T-helper 1 cell (primary cell): Measurements from ENCODE around the gene LACTBL1.
"Not testable (repeated sequence)": the region's sequence is repeated elsewhere in the genome, so short reads cannot be mapped to it uniquely, and the experiment has no call there.

Experiments
- DNase-seq, 5 donors: peaks; one replicate each; pipeline ENCODE4 v3.0.0-alpha.2; 2012 to 2020

LACTBL1 gene

DNA sequence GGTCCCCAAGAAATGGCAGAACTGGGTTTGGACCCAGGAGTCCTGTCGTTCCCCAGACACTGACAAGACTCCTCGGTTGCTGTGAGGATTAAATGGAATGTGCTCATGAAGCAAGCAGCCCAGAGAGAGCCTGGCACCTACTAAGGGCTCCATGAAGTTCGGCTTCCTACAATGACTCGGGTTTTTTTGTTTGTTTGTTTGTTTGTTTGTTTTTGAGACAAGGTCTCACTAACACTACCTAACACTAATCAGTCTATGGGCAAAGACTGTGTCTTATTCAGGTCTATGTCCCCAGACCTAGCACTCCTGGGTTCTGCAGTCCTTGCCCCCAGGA, 3.4 kb upstream of the LACTBL1 start:
- DNase-seq = no peak

DNA sequence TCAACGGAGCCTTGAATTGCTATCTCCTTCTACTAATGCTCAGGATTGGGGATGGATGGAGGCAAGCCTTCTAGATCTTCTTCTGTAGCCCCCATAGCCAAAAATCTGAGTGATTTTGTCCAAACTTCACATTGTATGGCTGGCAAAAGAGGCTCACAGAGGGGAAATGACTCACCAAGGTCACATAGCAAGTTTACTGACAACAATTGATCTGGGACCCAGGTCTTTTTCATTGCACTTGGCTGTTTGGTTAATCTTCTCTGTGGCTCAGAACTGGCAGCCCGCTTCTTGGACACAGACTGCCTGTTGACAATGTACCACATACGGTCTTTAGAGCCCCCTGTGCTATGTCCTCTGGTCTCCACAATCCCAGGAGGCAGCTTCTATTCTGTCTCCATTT, 3.0 kb upstream of the LACTBL1 start:
- no peak for DNase-seq

DNA sequence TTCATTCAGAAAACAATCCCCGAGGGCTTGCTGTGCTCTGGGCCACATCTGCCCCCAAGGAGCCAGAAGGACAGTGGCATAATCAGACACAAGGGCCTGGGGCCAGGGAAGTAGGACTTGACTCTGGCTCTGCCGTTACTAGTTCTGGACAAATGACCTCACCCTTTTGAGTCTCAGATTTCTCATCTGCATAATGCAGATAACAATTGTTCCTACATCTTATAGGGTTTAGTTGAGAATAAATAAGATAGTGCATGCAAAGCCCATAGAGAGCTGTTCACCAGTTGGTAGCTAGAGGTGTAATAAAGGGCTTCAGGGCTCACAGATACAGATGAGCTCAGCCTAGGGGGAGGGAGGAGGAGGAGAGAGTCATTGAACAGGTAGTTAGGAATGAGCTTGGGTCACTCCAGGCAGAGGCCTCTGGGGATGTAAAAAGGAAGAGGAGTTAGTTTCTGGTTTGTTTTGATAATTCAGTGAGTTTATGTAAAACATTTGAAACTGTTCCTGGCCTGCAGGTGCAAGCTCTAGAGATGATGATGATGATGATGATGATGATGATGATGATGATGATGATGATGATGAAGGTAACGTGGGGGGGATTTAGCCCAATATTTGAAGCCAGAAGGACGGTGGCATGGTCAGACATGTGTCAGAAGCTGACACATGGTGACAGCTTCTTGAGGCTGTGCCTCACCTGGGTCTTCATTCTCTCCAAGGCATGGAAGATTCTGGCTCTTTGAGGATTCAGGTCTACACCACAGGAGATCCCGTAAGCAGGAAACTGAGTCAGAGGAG, 858 bp downstream of the LACTBL1 start:
- DNase-seq = no peak

DNA sequence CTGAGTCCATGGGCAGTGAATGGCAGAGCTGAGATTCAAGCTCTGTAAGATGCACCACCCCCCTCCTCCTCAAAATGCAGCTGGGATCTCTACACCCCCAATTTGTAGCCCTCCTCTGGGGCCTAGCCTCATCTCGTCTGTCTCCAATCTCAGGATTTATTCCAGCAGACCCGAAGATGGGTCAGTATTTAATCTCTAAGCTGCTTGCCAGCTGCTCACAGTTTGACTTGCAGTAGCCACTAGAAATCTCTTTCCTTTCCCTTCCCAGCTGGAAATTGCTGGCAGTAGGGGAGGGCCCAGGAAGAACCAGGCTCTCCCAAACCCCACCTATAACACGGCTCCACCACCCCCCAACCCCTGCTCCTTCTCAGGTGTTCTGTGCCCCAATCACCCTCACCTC, 1.5 kb downstream of the LACTBL1 start:
- no peak for DNase-seq

DNA sequence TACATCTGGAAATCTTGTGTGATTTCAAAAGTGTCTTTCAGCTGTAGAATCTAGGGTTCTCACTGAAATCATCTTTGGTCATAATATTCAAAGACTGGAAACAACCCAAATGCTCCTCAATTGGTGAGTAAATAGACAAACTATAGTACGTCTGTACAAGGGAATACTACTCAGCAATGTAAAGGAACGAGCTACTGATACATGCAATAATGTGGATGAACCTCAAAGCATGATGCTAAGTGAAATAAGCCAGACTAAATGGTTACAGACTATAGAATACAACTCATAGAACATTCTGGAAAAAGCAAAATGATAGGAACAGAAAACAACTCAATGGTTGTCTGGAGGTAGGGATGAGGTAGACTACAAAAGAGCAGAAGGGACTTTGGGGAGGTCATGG, 2.6 kb downstream of the LACTBL1 start:
- DNase-seq = no peak

DNA sequence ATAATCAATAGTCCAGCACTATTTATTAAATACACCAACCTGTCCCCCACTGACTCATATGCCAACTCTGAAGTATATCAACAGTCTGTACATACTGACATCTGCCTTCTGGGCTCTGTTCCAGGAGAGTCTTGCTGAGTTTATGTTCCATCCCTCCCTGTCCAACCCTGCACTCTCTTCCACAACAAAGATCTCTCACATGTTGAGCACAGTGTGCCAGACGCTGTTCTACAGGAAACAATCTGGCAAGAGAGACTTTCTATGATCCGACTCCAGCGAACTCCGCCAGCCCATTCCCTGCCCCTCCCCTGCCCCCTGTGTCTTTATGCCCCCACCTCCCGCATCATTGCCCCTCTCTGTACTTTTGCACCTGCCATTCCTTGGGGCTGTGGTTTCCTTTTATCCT, 3.4 kb downstream of the LACTBL1 start:
- DNase-seq = no peak

DNA sequence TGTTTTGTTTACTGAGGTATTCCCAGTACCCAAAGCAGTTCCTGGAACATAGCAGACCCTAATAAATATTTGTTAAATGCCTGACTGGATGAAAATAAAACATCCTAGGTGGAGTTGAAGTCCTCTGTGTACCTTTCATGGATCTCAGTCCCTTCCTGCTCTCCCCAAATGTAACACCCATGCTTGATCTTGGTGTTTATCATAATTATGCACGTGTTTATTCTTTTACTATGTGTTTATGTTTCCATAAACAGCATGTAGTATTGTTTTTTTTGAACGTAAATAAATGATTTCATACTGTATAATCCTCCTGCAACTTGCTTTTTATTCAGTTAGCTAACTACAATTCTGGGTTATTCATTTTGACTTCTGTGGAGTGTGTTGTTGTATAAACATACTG, 4.8 kb downstream of the LACTBL1 start:
- DNase-seq = no peak

DNA sequence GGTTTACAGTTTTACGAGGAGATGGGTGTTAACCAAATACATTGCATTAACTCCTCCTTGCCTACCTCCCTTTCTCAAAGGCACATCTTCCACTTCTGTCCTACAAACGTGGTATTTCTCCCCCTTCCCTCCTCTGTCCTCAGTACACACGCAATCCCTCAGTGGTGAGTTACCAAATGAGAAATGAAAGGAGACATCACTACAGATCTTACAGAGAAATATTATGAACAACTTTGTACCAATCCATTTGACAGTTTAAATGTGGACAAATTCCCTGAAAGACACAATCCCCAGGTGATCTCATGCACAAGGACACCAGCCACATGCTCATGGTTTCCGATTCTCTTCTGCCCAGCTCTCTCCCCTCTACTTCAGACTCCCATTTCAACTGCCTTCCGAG, 6.4 kb downstream of the LACTBL1 start:
- DNase-seq = no peak

DNA sequence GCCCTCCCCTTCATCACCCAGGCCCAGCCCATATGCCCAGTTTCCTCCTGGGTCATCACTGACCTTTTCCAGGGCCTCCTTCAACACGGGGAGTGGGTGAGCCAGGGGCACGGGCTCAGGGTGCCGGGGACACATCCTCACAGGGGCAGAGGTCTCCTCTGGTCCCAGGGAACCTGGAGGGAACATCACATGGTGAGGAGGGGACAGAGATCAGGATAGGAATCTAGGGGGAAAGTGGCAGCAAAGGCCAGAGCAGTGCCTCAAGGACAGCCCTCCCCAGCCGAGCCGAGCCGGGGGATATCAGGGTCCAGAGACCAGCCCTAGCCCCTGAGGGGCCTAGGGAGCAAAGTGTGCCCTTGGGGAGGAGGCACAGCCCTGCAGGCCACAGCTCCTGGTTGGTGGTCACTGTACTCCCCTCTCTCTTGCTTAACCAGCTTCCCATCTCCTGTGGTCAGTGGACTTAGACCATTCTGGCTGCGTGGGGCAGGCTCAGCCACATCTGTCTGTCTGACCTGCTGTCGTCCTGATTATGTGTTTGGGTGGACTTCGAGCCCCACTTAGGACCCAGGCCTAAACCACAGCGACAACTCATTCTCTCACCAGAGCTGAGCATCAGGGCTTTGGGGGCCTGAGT, 9.5 kb downstream of the LACTBL1 start:
- no peak for DNase-seq

DNA sequence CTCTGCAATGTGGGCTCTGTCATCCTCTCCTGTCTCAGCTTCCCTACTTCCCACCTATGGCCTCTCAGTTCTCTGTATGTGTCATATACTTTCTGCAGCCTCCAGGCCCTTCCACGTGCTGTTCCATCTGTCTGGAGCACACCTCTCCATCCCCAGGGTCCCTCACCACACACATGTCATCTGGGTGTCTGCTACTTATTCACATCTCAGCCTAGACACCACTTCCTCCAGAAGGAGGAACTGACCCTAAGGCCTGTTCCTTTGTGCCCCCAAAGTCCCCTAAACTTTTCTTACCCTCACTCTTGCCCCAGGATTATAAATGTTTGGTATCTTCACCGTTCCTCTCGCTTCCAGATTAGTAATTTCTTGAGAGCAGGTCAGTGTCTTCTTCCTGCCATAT, 10.1 kb downstream of the LACTBL1 start:
- DNase-seq = no peak

DNA sequence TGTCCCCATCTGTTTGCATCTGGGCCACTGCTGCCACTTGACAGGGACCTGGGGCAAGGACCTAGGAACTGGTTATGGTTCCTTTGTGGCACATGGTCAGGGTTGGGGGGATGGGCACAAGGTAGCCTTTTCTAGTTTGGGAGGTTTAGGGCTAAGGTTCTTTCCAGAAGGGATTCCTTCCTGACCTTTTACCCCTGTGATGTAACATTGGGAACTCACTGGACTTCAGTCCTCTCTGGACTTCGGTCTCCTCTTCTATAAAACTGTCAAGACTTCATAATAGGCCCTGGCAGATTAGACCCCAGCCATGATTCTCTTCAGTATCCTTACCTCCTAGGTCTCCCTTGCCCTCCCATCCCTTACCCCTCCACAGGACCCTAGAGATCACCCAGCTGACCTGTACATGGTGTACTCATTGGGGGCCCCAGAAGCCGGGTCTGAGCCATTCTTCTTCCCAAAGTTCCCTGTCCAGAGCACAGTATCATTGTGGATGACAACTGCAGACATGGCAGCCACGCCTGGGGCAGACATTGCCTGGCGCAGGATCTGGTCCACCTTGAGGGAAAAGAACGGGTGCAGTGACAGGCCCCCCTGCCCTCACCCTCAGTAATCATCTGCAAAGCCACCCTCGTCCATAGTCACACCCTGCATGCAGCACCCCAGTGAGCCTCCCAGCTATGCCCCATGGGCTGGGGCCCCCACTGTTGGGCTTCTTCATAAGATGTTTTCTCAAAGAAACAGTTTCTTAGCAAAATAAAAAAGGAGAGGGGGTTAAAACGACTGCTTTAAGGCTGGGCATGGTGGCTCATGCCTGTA, 12.9 kb downstream of the LACTBL1 start:
- DNase-seq = no peak

DNA sequence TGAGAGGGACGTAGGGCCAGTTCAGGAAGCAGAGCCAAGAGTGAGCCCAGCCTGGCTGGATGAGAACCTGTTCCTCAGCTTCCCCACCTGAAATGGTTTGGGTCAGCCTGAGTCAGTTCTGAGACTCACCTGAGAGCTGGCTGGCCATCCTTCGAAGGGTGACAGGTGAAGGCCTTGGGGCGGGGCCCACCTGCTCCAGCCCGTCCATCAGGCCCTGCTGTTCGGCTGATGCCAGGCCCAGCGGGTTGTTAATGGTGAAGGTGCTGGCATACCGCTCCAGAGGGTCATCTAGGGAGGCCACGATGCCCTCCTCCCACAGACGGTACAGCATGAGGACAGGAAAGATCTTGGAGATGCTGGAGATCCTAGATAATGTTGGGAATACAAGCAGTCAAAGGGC, 14.1 kb downstream of the LACTBL1 start:
- DNase-seq = no peak

DNA sequence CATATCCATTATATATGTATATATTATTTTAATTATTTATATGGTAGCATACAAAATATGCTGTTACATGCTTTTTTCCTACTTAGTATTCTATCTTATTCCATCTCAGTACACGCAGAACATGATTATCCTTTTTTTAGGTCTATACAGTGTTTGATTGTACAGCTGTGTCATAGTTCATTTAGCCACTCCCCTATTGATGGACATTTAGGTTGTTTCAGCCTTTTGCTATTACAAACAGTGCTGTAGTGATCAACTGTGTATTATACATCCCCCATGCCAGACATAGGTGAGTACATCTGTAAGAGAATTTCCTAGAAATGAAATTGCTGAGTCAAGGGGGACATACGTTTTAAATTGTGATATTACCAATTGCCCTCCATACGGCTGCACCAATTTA, 15.6 kb downstream of the LACTBL1 start:
- no peak for DNase-seq

DNA sequence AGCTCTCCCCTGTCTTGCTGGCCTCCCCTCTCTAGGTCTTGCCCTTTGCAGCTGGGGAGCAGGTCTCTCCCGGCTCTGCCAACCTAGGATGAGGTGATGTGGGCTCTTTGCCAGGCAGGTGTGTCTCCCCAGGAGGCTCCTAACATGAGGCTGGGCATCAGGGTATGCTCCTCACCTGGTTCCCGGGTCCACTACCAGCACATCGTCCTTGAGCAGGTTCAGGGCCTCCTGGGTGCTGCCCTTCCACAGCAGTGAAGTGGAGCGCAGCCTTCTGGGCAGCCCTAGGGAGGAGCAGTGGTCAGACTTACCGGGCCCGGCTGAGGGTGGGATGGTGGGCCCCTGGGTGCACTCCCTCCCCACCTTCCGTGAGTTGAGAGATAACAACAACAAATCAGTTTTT, 17.5 kb downstream of the LACTBL1 start:
- DNase-seq = no peak

DNA sequence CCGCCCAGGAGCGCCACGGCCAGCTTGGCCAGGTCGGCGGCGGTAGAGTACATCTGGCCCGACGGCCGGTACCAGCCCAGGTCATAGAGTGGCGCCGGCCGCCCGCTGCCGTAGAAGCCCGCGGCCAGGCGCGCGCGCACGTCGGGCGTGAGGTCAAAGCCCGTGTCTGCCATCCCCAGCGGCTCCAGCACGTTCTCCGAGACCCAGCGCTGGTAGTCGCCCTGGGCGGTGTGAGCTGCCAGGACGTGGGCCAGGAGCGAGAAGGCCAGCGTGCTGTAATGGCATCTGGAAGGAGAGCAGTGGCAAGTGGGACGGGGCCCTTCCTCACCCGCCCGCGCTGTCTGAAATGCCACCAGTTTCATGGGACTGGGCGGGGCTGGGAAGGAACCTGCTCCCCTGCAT, 18.9 kb downstream of the LACTBL1 start:
- no peak for DNase-seq

DNA sequence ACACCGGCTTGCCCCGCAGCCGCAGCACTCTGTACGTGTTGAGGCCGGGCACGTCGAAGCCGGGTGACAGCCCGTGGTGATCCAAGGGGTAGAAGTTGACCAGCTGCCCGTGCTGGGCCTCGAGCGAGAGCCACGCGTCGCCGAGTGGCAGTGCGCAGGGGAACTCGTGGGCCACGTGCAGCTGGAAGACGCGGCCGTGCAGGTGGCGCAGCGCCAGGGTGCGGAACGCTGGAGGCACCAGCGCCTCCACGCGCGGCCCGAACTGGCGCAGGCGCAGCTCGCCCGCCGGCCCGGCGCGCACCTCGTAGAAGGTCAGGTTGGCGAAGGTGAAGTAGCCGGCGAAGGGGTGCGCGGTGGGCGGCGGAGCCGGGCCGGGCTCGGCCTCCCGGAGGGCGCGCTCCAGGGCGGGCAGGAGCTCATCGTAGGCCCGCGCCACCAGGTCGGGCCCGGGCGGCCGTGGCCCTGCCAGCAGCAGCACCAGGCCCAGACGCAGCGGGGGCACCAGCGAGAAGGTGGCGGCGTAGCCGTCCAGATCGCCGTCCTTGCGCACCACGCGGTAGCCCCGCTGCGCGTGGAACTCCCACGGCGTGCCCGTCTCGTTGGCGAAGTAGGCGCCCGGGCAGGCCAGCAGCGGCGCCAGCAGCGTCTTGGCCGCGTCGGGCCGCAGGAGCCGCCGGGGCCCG, 19.5 kb downstream of the LACTBL1 start:
- DNase-seq = no peak

DNA sequence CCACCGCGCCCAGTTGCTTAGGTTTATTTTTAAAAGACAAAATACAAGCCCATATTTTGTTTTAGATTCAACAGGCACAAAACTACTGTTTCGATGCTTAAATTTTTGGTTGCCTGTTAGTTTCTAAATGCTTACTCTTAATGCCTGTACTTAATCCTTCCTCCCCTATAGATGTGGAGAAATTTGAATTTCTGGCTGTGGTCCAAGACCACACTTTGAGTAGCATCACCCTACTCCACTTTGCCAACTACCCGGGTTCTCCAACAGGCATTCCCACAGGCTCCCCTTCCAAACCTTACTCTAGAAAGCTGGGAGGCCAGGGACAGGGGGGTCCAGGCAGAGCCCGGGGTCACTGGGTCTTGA, 20.0 kb downstream of the LACTBL1 start:
- DNase-seq = no peak

DNA sequence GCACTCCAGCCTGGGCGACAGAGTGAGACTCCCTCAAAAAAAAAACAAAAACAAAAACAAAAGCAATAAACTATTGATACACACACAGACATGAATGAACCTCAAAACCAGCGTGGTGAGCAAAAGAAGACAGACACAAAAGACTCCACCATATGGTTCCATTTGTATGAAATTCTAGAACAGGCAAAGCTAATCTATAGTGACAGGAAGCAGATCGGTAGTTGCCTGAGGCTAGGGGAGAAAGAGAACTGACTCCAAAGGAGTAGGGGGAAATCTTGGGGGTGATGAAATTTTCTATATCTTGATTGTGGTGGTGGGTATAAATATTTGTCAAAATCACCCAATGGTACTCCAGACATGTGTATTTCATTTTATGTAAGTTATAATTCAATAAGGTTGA, 20.9 kb downstream of the LACTBL1 start:
- DNase-seq = no peak

DNA sequence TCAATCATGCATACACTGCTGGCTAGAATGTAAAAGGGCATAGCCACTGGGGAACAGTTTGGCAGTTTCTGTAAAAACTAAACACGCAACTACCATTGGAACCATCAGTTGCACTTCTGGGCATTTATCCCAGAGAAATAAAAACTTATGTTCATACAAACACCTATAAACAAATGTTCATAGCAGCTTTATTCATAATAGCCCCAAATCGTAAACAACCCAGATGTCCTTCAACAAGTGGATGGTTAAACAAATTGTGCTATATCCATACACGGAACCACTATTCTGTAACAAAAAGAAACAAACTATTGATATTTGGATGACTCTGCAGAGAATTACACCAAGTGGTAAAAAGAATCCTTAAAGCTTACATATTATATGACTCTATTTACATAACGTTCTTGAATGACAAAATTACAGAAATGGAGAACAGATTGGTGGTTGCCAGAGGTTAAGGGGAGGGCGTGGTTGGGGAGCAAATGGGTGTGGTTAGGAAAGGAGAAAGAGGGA, 22.8 kb downstream of the LACTBL1 start:
- DNase-seq = no peak

DNA sequence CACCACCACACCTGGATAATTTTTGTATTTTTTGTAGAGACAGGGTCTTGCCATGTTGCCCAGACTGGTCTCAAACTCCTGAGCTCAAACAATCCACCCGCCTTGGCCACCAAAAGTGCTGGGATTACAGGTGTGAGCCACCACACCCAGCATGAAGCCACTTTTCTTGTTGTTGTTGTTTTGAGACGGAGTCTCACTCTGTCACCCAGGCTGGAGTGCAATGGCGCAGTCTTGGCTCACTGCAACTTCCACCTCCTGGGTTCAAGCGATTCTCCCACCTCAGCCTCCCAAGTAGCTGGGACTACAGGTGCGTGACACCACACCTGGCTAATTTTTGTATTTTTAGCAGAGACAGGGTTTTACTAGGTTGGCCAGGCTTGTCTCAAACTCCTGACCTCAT, 27.5 kb downstream of the LACTBL1 start:
- not testable (repeated sequence) for DNase-seq

DNA sequence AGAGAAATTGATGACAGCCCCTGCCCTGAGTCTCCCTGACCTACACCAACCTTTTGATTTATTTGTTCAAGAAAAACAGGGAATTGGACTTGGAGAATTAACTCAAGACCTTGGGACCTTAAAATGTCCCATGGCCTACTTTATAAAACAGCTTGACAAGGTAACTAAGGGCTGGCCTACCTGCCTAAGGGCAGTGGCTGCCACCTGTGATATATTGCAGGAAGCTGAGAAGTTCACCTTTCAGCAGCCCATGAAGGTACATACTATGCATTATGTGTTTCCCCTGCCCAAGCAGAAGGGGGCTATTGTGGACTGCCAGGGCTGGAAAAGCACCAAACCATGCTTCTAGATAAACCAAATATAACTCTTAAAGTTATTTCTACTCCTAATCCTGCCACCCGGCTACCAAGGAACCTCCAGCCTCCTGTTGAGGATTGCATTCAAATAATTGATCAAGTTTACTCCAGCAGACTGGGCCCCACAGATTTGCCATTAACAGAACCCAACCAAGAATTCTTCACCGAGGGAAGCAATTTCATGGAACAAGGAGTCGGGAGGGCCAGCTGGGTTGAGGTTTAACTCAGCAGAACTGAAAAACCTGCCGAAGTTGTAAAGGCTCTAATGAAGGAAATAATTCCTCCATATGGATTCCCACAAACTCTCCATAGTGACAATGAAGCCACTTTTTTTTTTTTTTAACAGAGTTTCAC, 28.2 kb downstream of the LACTBL1 start:
- no peak for DNase-seq

DNA sequence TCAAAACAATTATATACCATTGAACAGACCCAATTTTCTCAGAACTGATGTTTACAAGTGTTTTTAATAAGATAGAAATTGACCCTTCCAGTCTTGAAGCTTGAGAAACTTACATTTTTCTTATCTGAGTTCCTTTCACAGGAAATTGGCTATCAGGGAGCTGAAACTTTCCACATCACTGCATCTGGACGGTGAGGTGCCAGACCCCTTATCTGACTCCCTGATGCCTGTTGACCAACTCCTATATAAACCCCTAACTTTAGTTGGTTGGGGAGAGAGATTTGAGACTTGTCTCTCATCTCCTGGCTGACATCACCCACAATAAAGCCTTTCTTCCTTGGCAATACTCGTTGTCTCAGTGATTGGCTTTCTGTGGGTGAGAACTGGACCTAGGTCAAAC, 31.4 kb downstream of the LACTBL1 start:
- DNase-seq = no peak

DNA sequence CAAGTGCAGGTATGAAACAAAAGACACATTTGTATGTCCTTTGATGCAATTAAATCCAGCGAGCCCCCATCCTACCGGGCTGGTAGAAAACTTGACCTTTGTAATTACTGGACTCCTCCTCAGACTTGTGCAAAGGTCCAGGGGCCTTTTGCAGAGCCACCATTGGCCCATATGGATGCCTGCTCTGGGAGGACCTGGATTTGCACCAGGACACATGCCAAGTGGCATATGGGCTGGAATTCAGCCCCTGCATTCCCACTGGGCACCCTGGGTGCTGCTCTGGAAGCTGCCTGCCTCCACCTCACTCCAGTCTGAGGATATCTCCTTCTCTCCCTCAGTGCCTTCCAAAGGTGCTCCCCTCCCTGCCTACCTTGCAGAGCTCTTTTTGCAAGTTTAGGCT, 36.0 kb downstream of the LACTBL1 start:
- DNase-seq = no peak
